ENCODE measurements around the gene ZNF524.

DNA sequence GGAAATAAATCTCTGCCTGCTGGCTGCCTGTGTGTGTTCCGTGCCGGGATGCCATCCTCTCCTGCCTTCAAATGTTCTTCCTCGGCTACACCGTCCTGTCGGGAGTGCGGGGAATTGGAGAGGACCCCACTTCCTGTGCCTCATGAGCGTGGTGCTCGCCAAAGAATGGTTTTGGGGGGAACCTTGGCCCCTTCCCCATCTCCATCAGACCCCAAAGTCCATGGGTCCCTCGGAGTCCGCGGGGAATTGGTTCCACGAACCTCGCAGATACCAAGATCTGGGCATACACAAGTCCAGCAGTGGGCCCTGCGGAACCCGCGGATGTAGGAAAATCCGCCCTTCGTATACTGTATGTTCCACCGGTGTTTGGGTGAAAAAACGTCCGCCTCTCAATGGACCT is 3.0 kb downstream of the ZNF524 start:
- TF ChIP-seq, protein P1, sequence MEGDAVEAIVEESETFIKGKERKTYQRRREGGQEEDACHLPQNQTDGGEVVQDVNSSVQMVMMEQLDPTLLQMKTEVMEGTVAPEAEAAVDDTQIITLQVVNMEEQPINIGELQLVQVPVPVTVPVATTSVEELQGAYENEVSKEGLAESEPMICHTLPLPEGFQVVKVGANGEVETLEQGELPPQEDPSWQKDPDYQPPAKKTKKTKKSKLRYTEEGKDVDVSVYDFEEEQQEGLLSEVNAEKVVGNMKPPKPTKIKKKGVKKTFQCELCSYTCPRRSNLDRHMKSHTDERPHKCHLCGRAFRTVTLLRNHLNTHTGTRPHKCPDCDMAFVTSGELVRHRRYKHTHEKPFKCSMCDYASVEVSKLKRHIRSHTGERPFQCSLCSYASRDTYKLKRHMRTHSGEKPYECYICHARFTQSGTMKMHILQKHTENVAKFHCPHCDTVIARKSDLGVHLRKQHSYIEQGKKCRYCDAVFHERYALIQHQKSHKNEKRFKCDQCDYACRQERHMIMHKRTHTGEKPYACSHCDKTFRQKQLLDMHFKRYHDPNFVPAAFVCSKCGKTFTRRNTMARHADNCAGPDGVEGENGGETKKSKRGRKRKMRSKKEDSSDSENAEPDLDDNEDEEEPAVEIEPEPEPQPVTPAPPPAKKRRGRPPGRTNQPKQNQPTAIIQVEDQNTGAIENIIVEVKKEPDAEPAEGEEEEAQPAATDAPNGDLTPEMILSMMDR (conservative IDR thresholded peaks at IDR 0.05; ENCODE audit: low read length): no peak
- TF ChIP-seq EZH2phosphoT487 (IDR thresholded peaks at IDR 0.05; ENCODE audit: borderline replicate concordance, low read depth, low read length): no peak

Data from OCI-LY7 (cell line).